Spleen (tissue), 11 donors: ENCODE measurements around the gene TRPC4AP. TPM values are rescaled to one million over a fixed set of nuclear protein-coding genes. Genes with fewer than 3 reads are reported as not detected.

Experiments
- DNase-seq: peaks from one replicate; pipeline ENCODE4 v3.0.0-alpha.2; 2020
- H3K27ac ChIP-seq, 8 donors: fragments of 200-600 bp; sonication (generic) in 7 of 8; 1 replicate in 4 of 8; 2 replicates in 4 of 8; pipeline versions ENCODE4 v1.5.0 to v1.8.0; 2016 to 2021; ENCODE audit warnings: inconsistent platforms in 4 of 8, mild to moderate bottlenecking in 4 of 8, moderate library complexity in 1 of 8
- H3K27me3 ChIP-seq, 7 donors: fragments of 200-600 bp; sonication (generic) in 6 of 7; replicated peaks in 1 of 7; 1 replicate in 4 of 7; 2 replicates in 3 of 7; pipeline versions ENCODE4 v1.5.0 to v1.8.0; 2016 to 2021; ENCODE audit warnings: inconsistent platforms in 3 of 7, mild to moderate bottlenecking in 1 of 7
- H3K36me3 ChIP-seq, 6 donors: fragments of 200-600 bp; sonication (generic) in 5 of 6; 1 replicate in 4 of 6; 2 replicates in 2 of 6; pipeline versions ENCODE4 v1.5.0 to v1.8.0; 2016 to 2021; ENCODE audit warnings: inconsistent platforms in 2 of 6
- H3K4me1 ChIP-seq, 6 donors: fragments of 200-600 bp; sonication (generic) in 5 of 6; 1 replicate in 3 of 6; 2 replicates in 3 of 6; pipeline versions ENCODE4 v1.5.0 to v1.8.0; 2016 to 2021; ENCODE audit warnings: inconsistent platforms in 3 of 6
- H3K4me3 ChIP-seq, 8 donors: fragments of 200-600 bp; sonication (generic) in 7 of 8; 1 replicate in 4 of 8; 2 replicates in 4 of 8; pipeline versions ENCODE4 v1.5.0 to v1.8.0; 2016 to 2021; ENCODE audit warnings: inconsistent platforms in 4 of 8, mild to moderate bottlenecking in 4 of 8, moderate library complexity in 2 of 8
- H3K9me3 ChIP-seq, 8 donors: fragments of 200-600 bp; sonication (generic) in 7 of 8; 1 replicate in 4 of 8; 2 replicates in 4 of 8; pipeline versions ENCODE4 v1.5.0 to v1.8.0; 2016 to 2021; ENCODE audit warnings: inconsistent platforms in 4 of 8
- CTCF ChIP-seq, 11 experiments: fragments of 200-600 bp in 7 of 11; fragments of 450-650 bp in 4 of 11; sonication (generic) in 4 of 11; IDR thresholded peaks in 8 of 11; conservative IDR thresholded peaks in 3 of 11; 1 replicate in 7 of 11; 2 replicates in 4 of 11; pipeline versions ENCODE4 v1.4.0 to v1.8.0; 2016 to 2021; ENCODE audit warnings: antibody characterized with exemption in 11 of 11, inconsistent platforms in 4 of 11, mild to moderate bottlenecking in 1 of 11
- POLR2A ChIP-seq, 3 donors: fragments of 450-650 bp; IDR thresholded peaks; one replicate each; pipeline ENCODE4 v1.5.1; 2017; ENCODE audit warnings: antibody characterized with exemption in 3 of 3, mild to moderate bottlenecking in 1 of 3
- POLR2AphosphoS5 ChIP-seq, 3 donors: sonication (generic); formaldehyde crosslinking; IDR thresholded peaks; one replicate each; pipeline ENCODE4 v1.5.1; 2017; ENCODE audit warnings: antibody characterized with exemption in 3 of 3
- WGBS, 5 donors: extraction: QIAGEN DNeasy Blood & Tissue Kit in 3 of 5; methylation state at CpG; one replicate each; pipeline versions ENCODE4 v1.1.5 to v1.1.7; 2013 to 2018; 5-methylcytosine and 5-hydroxymethylcytosine counted together
- intact Hi-C: fragments of 100-400 bp; cut with DNase I; formaldehyde crosslinking; loops from one replicate; pipeline ENCODE4 v1.15.0; 2023; ENCODE audit warnings: low total_unique reads
- polyA plus RNA-seq, 3 donors: library from polyadenylated mRNA; stranded (reverse); fragments of 200-250 nt; gene quantifications; one replicate each; pipeline ENCODE4 v1.2.1, GENCODE V29; 2013
- total RNA-seq, 7 donors: library from RNA; depleted of rRNA in 3 of 7; stranded (reverse); fragments of >200 nt in 3 of 7; fragmentation: NEBNext Ultra II Directional in 4 of 7; extraction: Animal tissue kit (Norgen Biotek cat#: 25700) in 4 of 7; gene quantifications; one replicate each; pipeline versions ENCODE4 v1.1.0 to v1.2.1, GENCODE V29; 2016 to 2021
- donor health status: healthy with polysubstance abuse.
- donor health status: DM: no; HTN: no; CAD: no; lungs with moderate emphysema.
- donor health status: DM: no; HTN: no; CAD: no.
- donor health status: Bipolar disorder and iron deficiency.
- donor health status: healthy.
- donor health status: DM: no; HTN: no; CAD: no.
- donor health status: DM: yes; HTN: yes; CAD: no.

The TRPC4AP gene
- total and polyA plus RNA-seq, 10 donors: 26.3 to 81.7 (median 64.9) TPM

GRCh38 chr20:35129647-35130069, 37.1 kb upstream of the TRPC4AP start:
- no peak for DNase-seq
- Histone ChIP-seq H3K36me3 (peaks cover 0 to 100% (median 91%) of the 10 kb centered on the region in 6 donors), H3K4me1 (peaks cover 0 to 24% (median 8%) of the 10 kb centered on the region in 6 donors), H3K4me3 (no peak overlapping the region), H3K27me3 (no peaks in the 10 kb centered on the region), H3K9me3 (no peaks in the 10 kb centered on the region), H3K27ac (peak overlapping the region in 2 of 8 donors; percentile 13 to 28)
- intact Hi-C loops: no loop called here
- no peak for TF ChIP-seq POLR2A (IDR thresholded peaks at IDR 0.05)
- TF ChIP-seq CTCF (IDR thresholded peaks at IDR 0.05 in 8 of 11, conservative IDR thresholded peaks at IDR 0.05 in 3 of 11): no peak
- TF ChIP-seq POLR2AphosphoS5 (IDR thresholded peaks at IDR 0.05): no peak
- 62 to 86% (median 65%) methylated on average over 2 of the region's 2 CpGs for WGBS, 5 donors

- DNase-seq: no peak
- 70 to 84% (median 82%) methylated on average over 5 of the region's 5 CpGs for WGBS, 5 donors
- Histone ChIP-seq H3K4me1 (peaks cover 0 to 14% (median 8%) of the 10 kb centered on the region in 6 donors), H3K27me3 (no peaks in the 10 kb centered on the region), H3K36me3 (peaks cover 4 to 100% (median 92%) of the 10 kb centered on the region in 6 donors), H3K4me3 (no peak overlapping the region), H3K9me3 (no peaks in the 10 kb centered on the region), H3K27ac (peak overlapping the region in 2 of 8 donors; percentile 24 to 46)
- intact Hi-C loops: no loop called here
- TF ChIP-seq POLR2AphosphoS5 (IDR thresholded peaks at IDR 0.05): peak in 1 of 3 donors; percentile 45
- TF ChIP-seq CTCF (IDR thresholded peaks at IDR 0.05 in 8 of 11, conservative IDR thresholded peaks at IDR 0.05 in 3 of 11): no peak
- TF ChIP-seq POLR2A (IDR thresholded peaks at IDR 0.05): no peak
Measured at GRCh38 chr20:35125753-35126152, 33.1 kb upstream of the TRPC4AP start.

GRCh38 chr20:35122756-35123405, 30.3 kb upstream of the TRPC4AP start:
- intact Hi-C loops: no loop called here
- 69 to 84% (median 73%) methylated on average over 5 of the region's 5 CpGs for WGBS, 5 donors
- no peak for TF ChIP-seq POLR2A (IDR thresholded peaks at IDR 0.05)
- no peak for TF ChIP-seq CTCF (IDR thresholded peaks at IDR 0.05 in 8 of 11, conservative IDR thresholded peaks at IDR 0.05 in 3 of 11)
- TF ChIP-seq POLR2AphosphoS5 (IDR thresholded peaks at IDR 0.05): peak in 1 of 3 donors; percentile 14
- H3K9me3 ChIP-seq: no peaks in the 10 kb centered on the region
- no peak for DNase-seq
- H3K27ac ChIP-seq: peak overlapping the region in 4 of 8 donors; percentile 2 to 50 (median 40)
- H3K4me3 ChIP-seq: no peak overlapping the region
- H3K27me3 ChIP-seq: no peaks in the 10 kb centered on the region
- peaks cover 4 to 100% (median 96%) of the 10 kb centered on the region in 6 donors for H3K36me3 ChIP-seq
- no peaks in the 10 kb centered on the region for H3K4me1 ChIP-seq

- H3K9me3 ChIP-seq: no peaks in the 10 kb centered on the region
- peaks cover 4 to 100% (median 96%) of the 10 kb centered on the region in 6 donors for H3K36me3 ChIP-seq
- intact Hi-C loops: no loop called here
- H3K4me3 ChIP-seq: no peak overlapping the region
- H3K27ac ChIP-seq: no peak overlapping the region
- no peak for DNase-seq
- TF ChIP-seq POLR2A (IDR thresholded peaks at IDR 0.05) (no peak), CTCF (IDR thresholded peaks at IDR 0.05 in 8 of 11, conservative IDR thresholded peaks at IDR 0.05 in 3 of 11) (no peak)
- 92 to 96% (median 94%) methylated on average over 7 of the region's 7 CpGs for WGBS, 5 donors
- H3K27me3 ChIP-seq: no peaks in the 10 kb centered on the region
- H3K4me1 ChIP-seq: no peaks in the 10 kb centered on the region
Measured at GRCh38 chr20:35121186-35121585, 28.6 kb upstream of the TRPC4AP start.
